B cell (primary cell): Measurements from ENCODE around the gene LRCOL1. TPM values are rescaled to one million over a fixed set of nuclear protein-coding genes. Genes with fewer than 3 reads are reported as not detected.
A peak's percentile ranks its signal among the peaks of the same experiment; 100 is the strongest.

Source experiments
- ATAC-seq: fragments of 200-7000 bp; cut with Tn5 transposase; one replicate; pipeline ENCODE4 v1.10.0; 2021; ENCODE audit warnings: low read depth, mild to moderate bottlenecking, moderate number of reproducible peaks, moderate library complexity
- CTCF ChIA-PET: fragments of 350-600 bp; sonication (Branson Sonifier 250); formaldehyde crosslinking; loops from one replicate; lab custom pipeline; 2021; ENCODE audit warnings: antibody characterized with exemption, inconsistent platforms; lab: Charles Lee
- POLR2A ChIA-PET: fragments of 350-600 bp; sonication (Branson Sonifier 250); formaldehyde crosslinking; loops from one replicate; lab custom pipeline; 2021; ENCODE audit warnings: antibody characterized with exemption; lab: Charles Lee
- DNase-seq: peaks from one replicate; pipeline ENCODE4 v3.0.0; 2013
- H2AFZ ChIP-seq: 2 replicates; pipeline ENCODE4 v1.6.1; 2012; ENCODE audit warnings: mild to moderate bottlenecking, low read depth, low read length; ENCODE audit not compliant: insufficient read depth, poor library complexity, severe bottlenecking
- H3K27ac ChIP-seq, 2 donors: 1 replicate in 1 of 2; 2 replicates in 1 of 2; pipeline ENCODE4 v1.5.1; 2012 to 2013; ENCODE audit warnings: low read length in 2 of 2, mild to moderate bottlenecking in 2 of 2, moderate library complexity in 1 of 2
- H3K27me3 ChIP-seq, 4 experiments: fragments of 200-600 bp in 1 of 4; sonication (generic) in 1 of 4; replicated peaks in 1 of 4; 1 replicate in 2 of 4; 2 replicates in 2 of 4; pipeline versions ENCODE4 v1.6.1 to v1.7.0; 2013 to 2016; ENCODE audit warnings: low read length in 3 of 4, mild to moderate bottlenecking in 2 of 4, mixed read lengths in 1 of 4, moderate library complexity in 1 of 4; ENCODE audit not compliant: insufficient read depth in 4 of 4, control insufficient read depth in 3 of 4; ENCODE audit errors: control extremely low read depth in 1 of 4
- H3K36me3 ChIP-seq, 2 experiments: replicated peaks in 1 of 2; 1 replicate in 1 of 2; 2 replicates in 1 of 2; pipeline versions ENCODE4 v1.6.1 to v1.7.1; 2013; ENCODE audit warnings: low read length in 1 of 2; ENCODE audit not compliant: insufficient read depth in 2 of 2, control insufficient read depth in 1 of 2; ENCODE audit errors: control extremely low read depth in 1 of 2, extremely low read depth in 1 of 2
- H3K4me1 ChIP-seq, 2 donors: fragments of 200-600 bp in 1 of 2; sonication (generic) in 1 of 2; 1 replicate in 1 of 2; 2 replicates in 1 of 2; pipeline versions ENCODE4 v1.5.1 to v1.6.1; 2013 to 2017; ENCODE audit warnings: low read length in 2 of 2; ENCODE audit not compliant: control insufficient read depth in 2 of 2, insufficient read depth in 2 of 2
- H3K4me2 ChIP-seq: replicated peaks from 2 replicates; pipeline ENCODE3; 2012; ENCODE audit warnings: mild to moderate bottlenecking, low read depth, low read length; ENCODE audit not compliant: poor library complexity, severe bottlenecking
- H3K4me3 ChIP-seq, 5 experiments: fragments of 200-600 bp in 1 of 5; sonication (generic) in 1 of 5; 1 replicate in 3 of 5; 2 replicates in 2 of 5; pipeline versions ENCODE4 v1.5.1 to v1.7.0; 2011 to 2016; ENCODE audit warnings: low read length in 4 of 5, mild to moderate bottlenecking in 4 of 5, low read depth in 2 of 5, control low read depth in 1 of 5, moderate library complexity in 1 of 5; ENCODE audit not compliant: insufficient read depth in 1 of 5; ENCODE audit errors: control extremely low read depth in 1 of 5, extremely low read depth in 1 of 5
- H3K79me2 ChIP-seq: fragments of 200-600 bp; sonication (generic); one replicate; pipeline ENCODE4 v1.6.0; 2016; ENCODE audit warnings: low read length; ENCODE audit not compliant: control insufficient read depth, insufficient read depth
- H3K9ac ChIP-seq: fragments of 200-600 bp; sonication (generic); 2 replicates; pipeline ENCODE4 v1.6.1; 2017; ENCODE audit warnings: mild to moderate bottlenecking, low read length, moderate library complexity
- H3K9me3 ChIP-seq, 3 donors: one replicate each; pipeline versions ENCODE4 v1.6.1 to v1.7.1; 2013; ENCODE audit warnings: low read length in 2 of 3; ENCODE audit not compliant: control insufficient read depth in 2 of 3, insufficient read depth in 1 of 3; ENCODE audit errors: control extremely low read depth in 1 of 3
- H4K20me1 ChIP-seq: 2 replicates; pipeline ENCODE4 v1.6.0; 2012; ENCODE audit warnings: mild to moderate bottlenecking, low read length; ENCODE audit not compliant: insufficient read depth, control insufficient read depth, poor library complexity, severe bottlenecking
- H3K27ac Mint-ChIP-seq: one replicate; pipeline ENCODE4 v1.8.0; 2021; ENCODE audit warnings: mixed read lengths
- H3K27me3 Mint-ChIP-seq: one replicate; pipeline ENCODE4 v1.8.0; 2021; ENCODE audit warnings: mixed read lengths
- H3K4me1 Mint-ChIP-seq: one replicate; pipeline ENCODE4 v1.8.0; 2021; ENCODE audit warnings: mixed read lengths
- H3K4me3 Mint-ChIP-seq: one replicate; pipeline ENCODE4 v1.8.0; 2021; ENCODE audit warnings: mixed read lengths
- H3K9me3 Mint-ChIP-seq: one replicate; pipeline ENCODE4 v1.8.0; 2022; ENCODE audit warnings: mixed read lengths; ENCODE audit not compliant: insufficient read depth
- CTCF ChIP-seq: fragments of 200-600 bp; IDR thresholded peaks from one replicate; pipeline ENCODE4 v1.8.0; 2022; ENCODE audit warnings: antibody characterized with exemption, mild to moderate bottlenecking
- EZH2 ChIP-seq: IDR thresholded peaks from 2 replicates; pipeline ENCODE4 v1.6.1; 2012; ENCODE audit warnings: borderline replicate concordance, low read depth, mild to moderate bottlenecking, moderate library complexity, low read length; ENCODE audit not compliant: insufficient read depth, poor library complexity, severe bottlenecking
- WGBS: methylation state at CpG from one replicate; pipeline ENCODE4 v1.1.5; 2013; ENCODE audit warnings: missing lambda C conversion rate; ENCODE audit not compliant: insufficient coverage; 5-methylcytosine and 5-hydroxymethylcytosine counted together
- intact Hi-C: fragments of 100-400 bp; cut with micrococcal nuclease; formaldehyde crosslinking; loops from one replicate; pipeline ENCODE4 v1.10.0; 2022
- polyA plus RNA-seq: library from polyadenylated mRNA; depleted of rRNA; stranded (reverse); fragments of >200 nt; gene quantifications from 2 replicates; pipeline ENCODE4 v1.2.3, GENCODE V29; 2012
- total RNA-seq, 2 donors: library from RNA; stranded (reverse); fragments of 120-200 nt in 1 of 2; gene quantifications; 1 replicate in 1 of 2; 2 replicates in 1 of 2; pipeline versions ENCODE4 v1.2.3 to v1.2.4, GENCODE V29; 2013 to 2022

LRCOL1 gene
- total and polyA plus RNA-seq, 2 donors (not counting 1 experiment from before 2014, with no cell fraction given), result not detected

GRCh38 chr12:132558861-132559623 is 51.3 kb downstream of the LRCOL1 start:
- Histone ChIP-seq H4K20me1 (peaks cover 59% of the 10 kb centered on the region), H3K27ac (peak overlapping the region; percentile 46 to 70), H3K4me2 (peak overlapping the region; percentile 96), H3K36me3 (no peaks in the 10 kb centered on the region), H2AFZ (no peak overlapping the region), H3K9ac (peak overlapping the region; percentile 51), H3K79me2 (peaks cover 28% of the 10 kb centered on the region), H3K9me3 (peaks cover 0 to 5% (median 0%) of the 10 kb centered on the region in 3 donors), H3K4me3 (peak overlapping the region; percentile 26 to 62 (median 54)), H3K27me3 (no peaks in the 10 kb centered on the region), H3K4me1 (peaks cover 27 to 35% of the 10 kb centered on the region in 2 donors)
- DNase-seq (peak; percentile 86), ATAC-seq (peak; percentile 28)
- intact Hi-C loops, result no loop called here
- no peak for TF ChIP-seq CTCF
- Mint-ChIP-seq H3K27ac (peak overlapping the region; percentile 84), H3K27me3 (no peaks in the 10 kb centered on the region), H3K9me3 (no peaks in the 10 kb centered on the region), H3K4me1 (peaks cover 30% of the 10 kb centered on the region), H3K4me3 (peak overlapping the region; percentile 83)
- WGBS, result 7% methylated on average over 40 of the region's 45 CpGs
- POLR2A ChIA-PET, result no interaction called here
- CTCF ChIA-PET, result interaction anchor here (0.6 to 1.6 kb wide), 3 partner anchors 56 to 405 kb away, joined by 3 to 16 read pairs (median 3); no protein-coding TSS in a partner anchor

- Mint-ChIP-seq H3K4me1 (peaks cover 28% of the 10 kb centered on the region), H3K9me3 (no peaks in the 10 kb centered on the region), H3K27ac (no peak overlapping the region), H3K4me3 (peak overlapping the region; percentile 83), H3K27me3 (no peaks in the 10 kb centered on the region)
- Histone ChIP-seq H2AFZ (no peak overlapping the region), H3K36me3 (no peaks in the 10 kb centered on the region), H3K9me3 (peaks cover 0 to 7% (median 0%) of the 10 kb centered on the region in 3 donors), H4K20me1 (peaks cover 51% of the 10 kb centered on the region), H3K4me3 (peak overlapping the region in 2 of 5 experiments; percentile 54 to 62), H3K9ac (peak overlapping the region; percentile 51), H3K79me2 (peaks cover 20% of the 10 kb centered on the region), H3K4me2 (peak overlapping the region; percentile 96), H3K4me1 (peaks cover 27 to 35% of the 10 kb centered on the region in 2 donors), H3K27ac (peak overlapping the region; percentile 14 to 70), H3K27me3 (no peaks in the 10 kb centered on the region)
- ChIA-PET POLR2A (no interaction called here), CTCF (interaction anchor here (1.1 to 1.6 kb wide), 2 partner anchors 143 to 144 kb away, joined by 5 to 16 read pairs; no protein-coding TSS in a partner anchor)
- TF ChIP-seq EZH2 (no peak), CTCF (no peak)
- no peak for ATAC-seq
- peak; percentile 47 for DNase-seq
- intact Hi-C loops, result no loop called here
- WGBS, result 73% methylated on average over 35 of the region's 35 CpGs
Measured at GRCh38 chr12:132558042-132558856, 52.1 kb downstream of the LRCOL1 start.
